HL-60/S4 treated with retinoic acid at 250 ng/mL for 4 days and 3 days (cell line): ENCODE measurements around the gene RAB24.
"Not testable (repeated sequence)": the region's sequence is repeated elsewhere in the genome, so short reads cannot be mapped to it uniquely, and the experiment has no call there.

Experiments
- in situ Hi-C: fragments of 300-500 bp; cut with MboI; formaldehyde crosslinking; loops from 2 replicates; pipeline ENCODE4 v1.7.0; 2022; ENCODE audit warnings: low sequenced_read_pairs

Gene RAB24

DNA sequence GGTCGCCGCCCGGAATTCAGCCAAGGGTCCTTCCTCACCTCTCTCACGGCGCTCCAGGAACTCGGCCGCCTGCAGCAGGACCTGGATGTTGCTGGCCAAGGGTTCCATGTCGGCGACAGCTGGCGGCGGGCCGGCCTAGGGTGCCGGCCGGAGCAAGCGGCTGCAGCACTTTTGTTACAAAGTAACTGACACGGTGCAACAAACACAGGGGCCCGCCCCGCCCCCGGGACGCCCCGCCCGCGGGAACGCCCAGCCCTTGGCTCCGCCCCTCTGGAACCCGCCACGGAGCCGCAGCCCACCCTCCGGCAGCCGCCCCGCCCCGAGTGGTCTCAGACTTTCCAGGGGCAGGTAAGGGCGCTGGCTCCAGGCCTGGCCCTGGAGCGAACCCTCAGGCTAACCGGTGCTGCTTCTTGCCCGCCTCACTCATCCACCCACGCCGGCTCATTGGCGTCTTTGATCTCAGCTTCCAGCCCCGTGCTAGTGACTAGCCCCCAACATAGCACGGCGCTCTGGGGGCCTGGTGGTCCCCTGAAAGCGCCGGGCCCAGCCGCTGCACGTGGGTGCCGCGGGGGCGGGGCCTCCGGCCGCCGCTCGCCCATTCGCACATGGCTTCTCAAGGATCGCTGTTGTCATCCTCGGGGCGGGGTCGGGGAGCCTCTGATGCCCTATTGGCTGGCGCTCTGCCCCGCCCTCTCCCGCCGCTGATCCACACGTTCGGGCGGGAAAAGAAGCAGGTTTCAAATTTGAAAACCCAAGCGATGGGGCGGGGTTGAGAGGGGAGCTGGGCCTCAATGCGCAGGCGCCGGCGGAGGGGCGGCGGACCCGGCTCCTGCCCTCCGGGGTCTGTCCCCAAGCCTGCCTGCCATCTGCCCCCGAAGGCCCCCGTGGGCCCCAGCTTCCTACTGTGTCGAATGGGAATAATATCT is 8.5 kb upstream of the RAB24 start, which contains the start of gene MXD3:
TSS of gene MXD3 (minus strand) at position 176 of the 926 bp plus-strand sequence. CDS start at position 108, 68 bp downstream.
- in situ Hi-C loops = no loop called here

DNA sequence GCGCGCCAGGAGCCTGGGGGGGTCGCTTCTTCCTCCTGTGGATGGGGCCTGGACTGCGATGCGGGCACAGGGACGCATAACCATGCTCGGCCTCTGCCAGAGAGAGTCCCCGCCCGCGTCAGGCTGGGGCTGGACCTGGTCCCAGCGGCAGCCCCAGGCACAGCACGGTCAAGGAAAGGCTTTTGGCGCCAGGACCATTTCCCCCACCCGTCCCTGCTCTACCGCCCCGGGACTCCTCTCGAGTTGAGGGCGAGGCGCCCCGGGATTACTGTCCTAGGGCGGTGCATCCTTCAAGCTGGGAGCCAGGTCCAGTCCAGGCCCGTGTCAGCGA is 7.8 kb upstream of the RAB24 start:
- in situ Hi-C loops = no loop called here

DNA sequence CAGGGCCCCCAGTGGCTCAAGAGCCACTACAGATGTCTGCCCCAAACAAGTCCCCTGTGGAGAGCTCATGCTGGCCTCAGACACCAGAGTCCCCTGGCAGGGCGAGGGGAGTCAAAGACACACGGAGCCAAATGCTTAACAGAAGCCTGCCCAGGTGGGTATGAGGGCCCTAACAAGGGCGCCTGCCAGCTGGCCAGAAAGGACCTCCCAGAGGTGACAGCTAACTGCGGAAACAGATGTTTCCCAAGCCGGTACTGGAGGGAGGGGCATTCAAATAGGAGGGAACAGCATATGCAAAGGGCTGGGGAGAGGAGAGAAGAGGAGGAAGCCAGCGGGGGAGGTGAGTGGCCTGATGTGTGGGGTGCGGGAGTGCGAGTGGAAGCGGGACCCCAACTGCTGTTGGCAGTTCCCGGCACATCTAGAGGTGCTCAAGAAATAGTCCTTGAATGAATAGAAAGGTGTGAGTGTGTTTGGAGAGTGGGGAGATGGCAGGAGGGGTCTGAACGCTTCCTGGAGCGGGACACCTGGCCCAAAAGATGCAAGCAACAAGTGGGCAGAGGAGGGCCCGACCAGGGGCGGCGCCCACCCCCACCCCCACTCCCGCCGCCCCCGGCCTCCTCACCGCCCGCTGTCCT is 7.4 kb upstream of the RAB24 start:
- in situ Hi-C loops = no loop called here

DNA sequence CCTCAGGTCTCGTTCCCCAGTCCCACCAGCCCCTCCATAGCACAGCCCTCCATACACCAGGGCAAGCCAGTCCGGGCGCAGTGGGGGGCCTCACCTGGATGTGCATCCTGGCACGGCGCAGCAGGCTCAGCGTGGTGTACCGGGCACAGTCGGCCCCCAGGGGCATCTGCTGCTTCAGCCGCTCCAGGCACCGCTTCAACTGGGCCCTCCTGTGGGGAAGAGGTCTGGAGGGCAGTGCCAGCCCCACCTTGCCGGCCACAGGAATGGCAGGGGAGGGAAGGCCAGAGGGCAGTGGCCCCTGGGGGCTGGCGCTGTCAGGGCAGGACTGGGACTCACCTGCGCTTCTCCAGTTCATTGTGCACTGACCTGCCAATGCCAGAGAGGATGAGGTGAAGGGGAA is 6.8 kb upstream of the RAB24 start:
- in situ Hi-C loops = no loop called here

DNA sequence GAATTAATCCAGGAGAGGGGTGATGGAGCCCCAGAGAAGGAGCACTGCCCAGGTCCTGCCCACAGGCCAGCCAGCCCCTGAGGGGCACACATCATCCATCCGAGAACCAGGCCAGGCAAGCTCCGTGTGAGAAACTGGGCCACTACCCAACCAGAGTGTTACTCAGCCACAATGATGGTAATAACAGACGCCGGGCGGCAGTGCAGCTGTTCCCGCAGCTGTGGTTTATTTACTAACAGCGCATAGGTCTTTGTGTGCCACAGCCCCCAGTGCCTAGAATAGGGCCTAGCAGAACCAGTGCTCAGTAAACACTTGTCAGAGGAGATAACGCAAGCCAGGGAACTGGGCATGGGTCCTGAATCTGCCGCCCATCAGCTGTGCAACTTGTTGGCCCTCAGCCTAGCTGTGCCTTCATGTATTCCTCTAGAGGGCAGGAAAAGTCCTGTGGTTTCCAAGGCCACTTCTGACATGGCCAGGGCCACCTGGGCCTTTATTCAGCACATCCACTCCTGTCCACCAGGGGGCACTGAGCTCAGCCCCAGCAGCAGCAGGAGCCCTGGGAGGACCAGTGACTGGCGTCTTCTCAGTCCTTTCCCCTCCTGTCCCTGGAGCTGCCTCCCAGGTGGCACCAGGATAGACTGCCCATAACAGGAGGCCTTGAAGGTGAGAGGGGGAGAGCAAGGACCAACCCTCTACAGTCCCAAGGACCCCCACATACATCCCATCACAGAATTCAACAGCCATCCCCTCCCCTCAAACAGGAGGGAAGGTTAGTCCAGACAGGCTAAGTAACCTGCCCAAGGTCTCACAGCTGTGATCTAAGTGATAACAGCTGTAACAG is 6.1 kb upstream of the RAB24 start:
- in situ Hi-C loops = no loop called here

DNA sequence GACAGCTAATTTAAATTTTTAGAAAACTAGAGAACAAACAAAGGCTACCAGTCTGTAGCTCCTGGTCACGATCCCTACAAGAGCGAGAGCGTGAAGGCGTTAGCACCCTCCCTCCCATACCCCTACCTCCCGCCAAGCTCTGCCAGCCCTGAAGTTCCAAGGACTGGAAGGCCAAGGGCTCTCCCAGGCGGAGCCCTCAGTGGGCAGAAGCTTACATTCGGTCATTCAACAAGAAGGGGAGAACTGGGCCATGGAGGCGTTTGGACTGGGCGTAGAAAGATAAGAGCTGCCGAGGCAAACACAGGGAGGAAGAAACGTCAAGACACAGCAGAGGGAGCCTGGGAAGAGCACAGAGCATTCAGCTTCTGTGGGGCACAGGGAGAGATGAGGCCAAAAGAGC is 5.2 kb upstream of the RAB24 start:
- in situ Hi-C loops = no loop called here

DNA sequence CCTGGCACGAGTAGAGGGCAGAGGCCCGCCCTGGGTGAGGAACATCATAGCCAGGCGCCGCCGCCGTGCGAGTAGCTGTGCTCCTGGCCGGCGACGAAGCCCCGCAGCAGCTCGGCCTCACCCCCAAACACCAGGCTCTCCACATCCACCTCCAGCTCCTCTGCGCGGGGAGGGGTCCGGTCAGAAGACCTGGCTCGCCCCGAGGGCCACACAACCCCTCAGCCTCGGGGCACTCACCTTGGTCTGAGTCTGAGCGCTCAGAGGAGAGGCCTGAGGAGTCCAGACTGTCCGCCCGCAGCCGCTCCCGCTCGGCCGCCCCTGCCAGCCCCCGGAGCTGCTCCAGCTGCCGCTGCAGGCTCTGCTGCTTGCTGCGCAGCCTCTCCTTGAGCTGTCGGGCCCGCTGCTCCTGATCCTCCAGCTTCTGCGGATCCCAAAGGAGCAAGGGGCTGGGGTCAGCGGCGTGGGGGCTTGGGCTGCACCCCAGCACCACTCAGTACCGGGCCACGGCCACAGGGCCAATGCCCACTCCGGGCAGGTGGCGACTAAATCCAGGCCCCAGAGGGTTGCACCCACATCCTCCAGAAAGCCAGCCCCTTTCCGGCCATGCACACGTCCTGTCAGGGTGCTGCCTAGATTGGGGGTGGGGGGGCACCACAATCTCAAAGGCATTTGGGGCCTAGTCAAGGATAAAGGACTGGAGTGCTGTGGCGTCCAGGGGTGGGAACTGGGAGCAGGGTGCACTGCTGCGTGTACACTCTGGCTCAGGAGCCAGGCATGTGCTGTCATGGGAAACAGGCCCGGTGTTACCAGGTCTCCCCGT is 4.2 kb upstream of the RAB24 start:
- in situ Hi-C loops = no loop called here

DNA sequence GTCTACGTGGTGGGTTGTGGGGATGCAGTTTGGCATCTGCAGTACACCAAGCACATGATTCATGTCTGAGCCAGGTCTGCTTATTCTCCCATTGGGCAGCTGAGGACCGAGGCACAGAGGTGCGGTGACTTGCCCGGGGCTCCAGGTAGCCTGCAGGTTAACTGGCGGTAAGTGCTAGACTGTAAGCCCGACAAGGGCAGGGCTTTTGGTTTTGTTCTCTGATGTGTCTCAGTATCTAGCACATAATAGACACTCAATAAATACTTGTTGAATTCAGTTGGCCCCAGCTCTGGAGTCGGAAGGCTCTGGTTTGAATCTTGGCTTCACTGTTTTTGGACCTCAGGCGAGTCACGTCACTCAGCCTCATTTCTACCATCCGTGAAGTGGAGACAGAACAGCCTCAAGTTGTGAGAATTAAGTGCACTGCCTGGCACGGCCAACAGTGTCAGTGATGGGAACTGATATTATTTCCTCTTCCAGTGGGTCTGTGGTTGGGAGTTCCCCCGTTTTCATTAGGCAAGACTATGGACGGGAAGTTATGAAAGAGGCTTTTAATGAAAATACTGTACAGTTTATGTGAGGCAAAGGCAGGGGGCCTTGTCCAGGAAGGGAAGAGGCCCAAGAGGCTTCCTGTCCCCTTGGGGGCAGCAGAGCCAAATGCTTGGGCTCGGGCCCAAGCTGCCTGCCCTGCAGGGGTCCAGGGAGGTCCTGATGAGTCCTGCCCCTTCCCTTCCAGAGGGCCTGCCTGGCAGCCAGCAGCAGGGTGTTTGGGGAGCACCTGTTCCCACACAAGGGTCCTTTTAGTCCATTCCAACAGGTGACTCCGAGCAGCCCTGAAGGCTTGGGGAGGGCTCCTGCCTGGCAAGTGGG is 3.4 kb upstream of the RAB24 start:
- in situ Hi-C loops = no loop called here

DNA sequence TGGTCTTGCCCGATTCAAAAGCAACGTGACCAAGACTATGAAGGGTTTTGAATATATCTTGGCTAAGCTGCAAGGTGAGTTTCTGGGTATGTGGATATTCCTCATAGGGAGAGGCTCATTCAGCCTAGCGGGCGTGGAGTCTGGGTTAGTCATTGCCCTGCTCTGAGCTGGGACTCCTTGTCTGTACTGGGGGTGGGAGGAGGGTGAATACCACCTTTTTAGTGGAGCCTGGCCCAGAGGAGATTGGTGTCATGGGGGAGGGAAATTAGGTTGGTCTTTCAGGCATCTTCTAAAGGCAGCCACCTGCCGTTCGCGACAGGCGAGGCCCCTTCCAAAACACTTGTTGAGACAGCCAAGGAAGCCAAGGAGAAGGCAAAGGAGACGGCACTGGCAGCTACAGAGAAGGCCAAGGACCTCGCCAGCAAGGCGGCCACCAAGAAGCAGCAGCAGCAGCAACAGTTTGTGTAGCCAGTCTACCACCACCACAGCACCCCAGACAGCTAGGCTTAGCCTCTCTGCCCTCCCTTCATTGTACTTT is 2.7 kb upstream of the RAB24 start:
- in situ Hi-C loops = not testable (repeated sequence)

DNA sequence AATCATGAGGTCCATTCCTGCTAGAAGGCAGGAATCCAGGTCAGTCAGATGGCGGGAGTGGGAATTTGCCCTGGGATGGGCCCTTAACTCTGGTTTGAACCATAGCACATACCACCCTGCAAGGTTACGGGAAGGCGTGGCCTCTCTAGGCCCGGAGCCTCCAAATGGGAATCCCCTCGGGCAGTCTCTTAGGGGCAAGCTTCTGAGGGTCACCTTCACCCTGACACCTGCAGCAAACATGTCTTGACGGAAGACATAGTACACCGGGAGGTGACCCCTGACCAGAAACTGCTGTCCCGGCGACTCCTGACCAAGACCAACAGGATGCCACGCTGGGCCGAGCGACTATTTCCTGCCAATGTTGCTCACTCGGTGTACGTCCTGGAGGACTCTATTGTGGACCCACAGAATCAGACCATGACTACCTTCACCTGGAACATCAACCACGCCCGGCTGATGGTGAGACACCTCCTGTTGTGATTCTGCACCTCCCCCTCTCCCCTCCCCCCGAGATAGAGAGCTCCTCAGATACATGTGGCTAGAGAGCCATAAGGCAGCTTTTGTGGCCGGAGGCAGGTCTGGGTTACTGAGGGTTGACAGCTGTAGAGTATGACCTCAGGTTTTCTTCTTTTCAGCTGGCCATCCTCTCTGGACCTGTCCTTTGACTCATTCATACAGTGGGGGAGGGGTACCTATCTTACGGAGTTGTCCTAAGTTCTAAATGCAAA is 1.0 kb upstream of the RAB24 start:
- in situ Hi-C loops = no loop called here

DNA sequence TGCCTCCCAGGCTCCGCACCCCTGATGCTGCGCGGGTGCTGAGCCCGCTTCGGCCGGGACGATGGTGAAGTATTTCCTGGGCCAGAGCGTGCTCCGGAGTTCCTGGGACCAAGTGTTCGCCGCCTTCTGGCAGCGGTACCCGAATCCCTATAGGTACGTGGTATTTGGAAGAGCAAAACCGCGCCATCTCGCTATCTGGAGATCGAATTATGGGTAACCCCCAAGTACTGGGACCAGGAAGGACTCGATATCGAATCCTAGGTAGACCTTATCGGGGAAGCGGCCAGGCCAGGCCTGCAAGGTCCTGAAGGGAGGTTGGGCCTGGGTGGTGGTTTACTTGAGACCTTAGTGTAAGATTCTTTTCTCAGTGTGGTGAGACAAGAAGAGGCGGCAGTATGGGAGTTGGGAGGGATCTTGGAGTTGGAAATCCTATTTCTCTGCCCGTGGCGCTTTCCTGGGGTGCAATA is 439 bp upstream of the RAB24 start:
- in situ Hi-C loops = no loop called here

DNA sequence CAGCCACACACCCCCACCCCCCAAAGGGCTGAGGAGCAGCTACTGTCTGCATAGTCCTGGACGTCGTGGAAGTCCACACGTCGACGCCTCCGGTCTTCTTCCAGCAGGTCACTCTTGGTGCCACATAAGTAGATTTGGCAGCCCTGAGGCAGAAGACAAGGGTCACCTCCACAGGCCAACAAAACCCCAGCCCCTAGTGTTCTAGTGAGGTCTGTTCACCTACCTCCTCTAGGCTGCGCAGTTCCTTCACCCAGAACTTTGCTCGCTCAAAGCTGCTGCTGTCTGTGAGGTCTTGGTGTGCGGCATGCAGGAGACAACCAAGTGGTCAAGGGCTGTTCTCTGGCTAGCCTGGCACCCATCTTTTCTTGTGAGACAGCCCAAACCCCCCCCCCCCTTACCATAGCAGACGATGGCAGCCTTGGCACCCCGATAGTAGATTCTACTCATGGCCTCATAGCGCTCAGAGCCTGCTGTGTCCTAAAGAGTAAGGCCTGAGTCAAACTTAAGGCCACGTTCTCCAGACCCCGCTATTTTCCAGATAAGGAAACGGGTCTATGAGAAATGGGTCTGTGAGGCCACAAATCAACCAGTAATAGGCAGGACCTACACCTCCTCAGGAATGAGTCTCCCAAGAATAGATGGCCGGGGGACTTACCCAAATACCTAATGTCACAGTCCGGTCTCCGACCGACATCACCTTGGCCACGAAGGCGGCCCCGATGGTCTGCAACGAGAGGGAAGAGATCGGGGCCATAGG is 987 bp downstream of the RAB24 start:
- in situ Hi-C loops = no loop called here

DNA sequence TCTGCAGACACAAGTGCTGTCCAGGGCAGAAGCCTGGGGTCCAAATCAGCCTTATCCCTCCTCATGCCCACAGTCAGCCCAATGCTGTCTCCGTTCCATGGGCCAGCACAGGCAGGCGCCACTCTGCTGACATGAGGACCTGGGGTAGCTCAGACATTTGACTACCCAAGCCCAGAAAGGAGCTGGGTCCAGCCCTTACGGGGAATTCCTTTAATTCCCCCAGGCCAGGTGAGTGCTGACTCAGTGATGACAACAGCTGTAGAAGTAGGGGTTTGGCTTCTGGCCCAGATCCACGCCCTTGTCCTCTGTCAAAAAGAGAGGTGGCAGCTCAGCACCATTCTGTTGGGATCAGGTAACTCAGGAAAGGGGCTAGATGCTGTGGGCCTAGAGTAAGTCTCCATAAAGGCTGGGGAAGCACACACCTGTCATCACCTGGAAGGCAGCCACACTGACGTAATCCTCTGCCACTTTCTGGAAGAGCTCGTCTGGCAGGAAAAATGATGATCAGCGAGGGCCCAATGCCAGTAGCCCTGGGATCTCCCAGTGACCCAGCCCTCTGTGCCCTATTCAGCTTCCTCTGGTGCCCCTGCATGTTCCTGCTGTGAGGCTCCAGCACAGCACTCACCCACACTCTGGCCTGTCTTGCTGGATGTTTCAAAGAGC is 1.9 kb downstream of the RAB24 start:
- in situ Hi-C loops = no loop called here

DNA sequence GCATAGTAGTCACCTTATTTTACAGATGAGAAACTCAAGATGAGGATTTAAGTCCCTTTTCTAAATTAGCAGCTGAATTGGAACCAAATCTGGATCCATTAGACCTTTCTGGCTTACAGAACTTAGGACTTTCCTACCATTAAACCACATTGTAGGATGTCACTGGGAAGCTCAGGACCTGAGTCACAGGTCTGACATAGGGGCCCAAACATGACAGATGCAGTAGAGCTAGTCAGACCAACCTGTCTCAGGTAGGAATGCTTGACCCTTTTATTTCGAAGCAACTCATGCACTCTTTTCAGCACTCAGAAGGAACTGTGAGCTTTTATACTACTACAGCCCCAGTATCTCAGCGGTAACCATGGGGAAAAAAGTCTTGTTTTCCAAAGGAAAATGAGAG is 2.6 kb downstream of the RAB24 start:
- in situ Hi-C loops = no loop called here

DNA sequence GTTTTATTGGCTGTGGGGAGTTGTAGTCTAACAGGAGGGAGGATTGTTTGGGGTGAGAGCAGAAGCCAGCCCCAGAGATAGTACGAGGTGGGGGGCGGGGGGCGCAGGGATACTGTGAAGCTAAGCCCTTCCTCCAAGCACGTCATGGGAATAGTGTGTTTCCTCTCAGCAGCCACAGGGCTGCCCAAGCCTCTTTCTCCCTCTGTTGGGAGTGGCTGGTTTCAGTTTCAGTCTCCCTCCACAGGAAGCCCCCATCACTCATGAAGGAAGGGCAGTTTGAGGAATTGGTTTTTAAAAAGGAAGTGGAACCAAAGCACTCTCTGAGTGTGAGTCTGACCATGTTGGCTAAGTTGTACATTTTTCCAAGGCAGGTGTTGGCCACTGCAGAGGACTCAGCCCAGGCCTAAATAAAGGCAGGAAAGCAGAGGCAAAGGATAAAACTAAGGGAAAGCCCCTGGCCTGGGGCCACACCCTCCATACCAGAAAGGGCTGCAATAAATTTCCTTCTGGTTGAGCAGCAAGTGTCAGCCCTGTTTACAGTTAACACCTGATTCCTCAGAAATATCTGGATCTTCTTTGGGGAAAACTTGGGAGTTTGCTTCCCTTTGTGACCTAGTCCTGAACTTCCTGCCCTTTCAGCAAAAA is 3.2 kb downstream of the RAB24 start:
- in situ Hi-C loops = no loop called here

DNA sequence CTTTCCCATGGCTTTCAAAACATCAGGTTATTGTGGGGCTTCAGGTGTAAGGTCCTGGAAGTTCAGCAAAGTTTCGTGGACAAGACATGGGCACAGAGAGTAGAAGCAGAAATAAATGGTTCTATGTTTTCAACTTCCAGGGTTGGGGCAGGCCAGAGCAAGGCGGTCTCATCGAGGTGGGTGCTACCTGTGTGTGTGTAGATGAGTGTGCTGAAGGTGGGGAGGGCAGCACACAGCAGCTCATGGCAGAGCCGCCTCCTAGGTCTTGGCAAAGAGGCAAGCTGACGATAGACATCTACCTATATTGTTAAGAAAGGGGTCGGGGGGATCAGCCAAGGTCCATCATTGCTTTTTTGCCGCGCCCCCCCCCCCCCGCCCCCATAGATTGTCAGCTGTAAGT is 3.8 kb downstream of the RAB24 start:
- in situ Hi-C loops = no loop called here

DNA sequence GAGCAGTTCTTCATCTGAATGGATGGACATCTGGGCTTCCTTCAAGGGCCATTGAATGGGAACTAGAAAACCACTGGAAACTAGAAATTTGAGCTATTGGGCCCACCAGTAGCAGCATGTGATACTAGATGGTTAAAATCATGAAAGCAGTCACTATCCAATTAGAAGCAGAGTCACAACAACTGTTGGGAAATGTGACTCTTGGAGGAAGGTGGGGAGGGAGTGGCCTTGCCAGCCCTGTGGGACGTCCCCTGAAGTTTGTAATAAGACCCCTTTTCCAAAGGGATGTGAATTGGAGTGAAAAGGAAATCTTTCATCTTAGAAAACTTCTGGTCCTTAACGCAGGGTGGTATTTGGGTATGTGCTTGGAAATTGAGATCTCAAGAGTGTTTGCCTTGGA is 5.6 kb downstream of the RAB24 start:
- in situ Hi-C loops = no loop called here
